A549 (cell line): ENCODE data around the gene ARHGEF16. TPM values are rescaled to one million over a fixed set of nuclear protein-coding genes. Genes with fewer than 3 reads are reported as not detected.

Experiments used
- ATAC-seq, 2 experiments: fragments of 200-7000 bp in 1 of 2; fragments of >200 bp in 1 of 2; cut with Nextera tagmentation in 1 of 2; cut with Tn5 transposase in 1 of 2; 3 replicates each; pipeline versions ENCODE4 v1.8.0 to v1.9.1; 2018 to 2020; ENCODE audit warnings: mild to moderate bottlenecking in 1 of 2, moderate library complexity in 1 of 2
- CTCF ChIA-PET: fragments of 300-600 bp; sonication (Branson Sonifier 250); formaldehyde crosslinking; extraction: SDS; loops from one replicate; lab custom pipeline; 2021; ENCODE audit warnings: antibody characterized with exemption, inconsistent platforms; lab: Yijun Ruan, JAX
- POLR2A ChIA-PET: fragments of 350-600 bp; formaldehyde crosslinking; extraction: SDS; loops from one replicate; lab custom pipeline; 2021; ENCODE audit warnings: antibody characterized with exemption, inconsistent platforms; lab: Yijun Ruan, JAX
- DNase-seq, 2 experiments: peaks; one replicate each; pipeline versions ENCODE4 v3.0.0 to v3.0.0-alpha.2; 2011 to 2016; ENCODE audit warnings: low read depth in 1 of 2, low spot score in 1 of 2
- FAIRE-seq: peaks from 2 replicates; lab custom pipeline; 2011; peaks lifted over from hg19 to GRCh38; lab: Jason Lieb, UNC
- H3K27ac ChIP-seq, 2 experiments: fragments of >200 bp; sonication (Bioruptor Twin); formaldehyde crosslinking; 3 replicates each; pipeline ENCODE4 v1.5.1; 2016 to 2017
- H3K4me1 ChIP-seq: fragments of >200 bp; sonication (Bioruptor Twin); formaldehyde crosslinking; 3 replicates; pipeline ENCODE4 v1.6.1; 2016
- H3K4me2 ChIP-seq: fragments of >200 bp; sonication (Bioruptor Twin); formaldehyde crosslinking; 3 replicates; pipeline ENCODE4 v1.6.1; 2016
- H3K4me3 ChIP-seq: fragments of >200 bp; sonication (Bioruptor Twin); formaldehyde crosslinking; 3 replicates; pipeline ENCODE4 v1.5.1; 2016
- H3K9me3 ChIP-seq: fragments of >200 bp; sonication (Bioruptor Twin); formaldehyde crosslinking; 3 replicates; pipeline ENCODE4 v1.6.1; 2016
- CBX2 ChIP-seq: fragments of 200-600 bp; sonication (generic); IDR thresholded peaks from 2 replicates; pipeline ENCODE4 v1.6.1; 2016; ENCODE audit warnings: low read depth, mild to moderate bottlenecking, borderline replicate concordance
- CEBPB ChIP-seq, 2 experiments: fragments of >200 bp in 1 of 2; sonication (Bioruptor Twin) in 1 of 2; formaldehyde crosslinking in 1 of 2; IDR thresholded peaks; 2 replicates each; pipeline ENCODE4 v1.6.1; 2012 to 2016
- CHD2 ChIP-seq: fragments of 150-350 bp; IDR thresholded peaks from 2 replicates; pipeline ENCODE4 v1.6.1; 2014; ENCODE audit warnings: low read length; ENCODE audit not compliant: partially characterized antibody
- EHF ChIP-seq: fragments of 250-450 bp; sonication (Bioruptor Pico); IDR thresholded peaks from 2 replicates; pipeline ENCODE4 v1.5.0; 2020; ENCODE audit warnings: mild to moderate bottlenecking
- ESRRA ChIP-seq: fragments of 150-350 bp; IDR thresholded peaks from 2 replicates; pipeline ENCODE4 v1.6.1; 2014; ENCODE audit warnings: mild to moderate bottlenecking, low read length, borderline replicate concordance
- FOSB ChIP-seq: fragments of 250-450 bp; sonication (Bioruptor Pico); IDR thresholded peaks from 2 replicates; pipeline ENCODE4 v1.5.0; 2020; ENCODE audit warnings: mild to moderate bottlenecking, moderate library complexity
- FOSL2 ChIP-seq, 2 experiments: fragments of 450-650 bp in 1 of 2; fragments of >200 bp in 1 of 2; sonication (Bioruptor Twin) in 1 of 2; formaldehyde crosslinking; IDR thresholded peaks; 2 replicates each; pipeline versions ENCODE4 v1.5.0 to v1.6.1; 2016 to 2020; ENCODE audit warnings: mild to moderate bottlenecking in 1 of 2, moderate library complexity in 1 of 2
- GATA3 ChIP-seq: IDR thresholded peaks from 2 replicates; pipeline ENCODE4 v1.6.1; 2012; ENCODE audit warnings: borderline replicate concordance
- HOXB13 ChIP-seq: fragments of 250-450 bp; sonication (Bioruptor Pico); IDR thresholded peaks from 2 replicates; pipeline ENCODE4 v1.5.0; 2020; ENCODE audit warnings: low read depth, mild to moderate bottlenecking, moderate library complexity
- HOXB5 ChIP-seq: fragments of 250-450 bp; sonication (Bioruptor Pico); IDR thresholded peaks from 2 replicates; pipeline ENCODE4 v1.5.0; 2020; ENCODE audit warnings: mild to moderate bottlenecking, moderate library complexity
- KDM1A ChIP-seq: fragments of 200-600 bp; sonication (generic); IDR thresholded peaks from 2 replicates; pipeline ENCODE4 v1.6.1; 2016; ENCODE audit warnings: low read depth, mild to moderate bottlenecking
- KDM5A ChIP-seq: fragments of 200-600 bp; sonication (generic); IDR thresholded peaks from 2 replicates; pipeline ENCODE4 v1.6.1; 2016; ENCODE audit warnings: antibody characterized with exemption, mild to moderate bottlenecking
- NR3C1 ChIP-seq: fragments of >200 bp; sonication (Bioruptor Twin); formaldehyde crosslinking; IDR thresholded peaks from 3 replicates; pipeline ENCODE4 v1.6.1; 2017
- PHF8 ChIP-seq: fragments of 200-600 bp; sonication (generic); IDR thresholded peaks from 2 replicates; pipeline ENCODE4 v1.6.1; 2016; ENCODE audit warnings: low read depth, mild to moderate bottlenecking, antibody characterized with exemption, moderate library complexity, borderline replicate concordance
- RARB ChIP-seq: fragments of 250-450 bp; sonication (Bioruptor Pico); IDR thresholded peaks from 2 replicates; pipeline ENCODE4 v1.8.0; 2021; ENCODE audit warnings: mild to moderate bottlenecking, moderate library complexity
- RFX5 ChIP-seq: fragments of 450-650 bp; IDR thresholded peaks from 2 replicates; pipeline ENCODE4 v1.7.1; 2014; ENCODE audit warnings: antibody characterized with exemption, mild to moderate bottlenecking, moderate library complexity
- SMC3 ChIP-seq: fragments of >200 bp; sonication (Bioruptor Twin); formaldehyde crosslinking; IDR thresholded peaks from 3 replicates; pipeline ENCODE4 v1.6.1; 2018; ENCODE audit warnings: inconsistent platforms
- SREBF2 ChIP-seq: fragments of 450-650 bp; IDR thresholded peaks from 2 replicates; pipeline ENCODE4 v1.6.1; 2014; ENCODE audit warnings: mild to moderate bottlenecking, moderate library complexity
- TP53 ChIP-seq: fragments of 250-450 bp; sonication (Bioruptor Pico); IDR thresholded peaks from 2 replicates; pipeline ENCODE4 v1.5.0; 2021; ENCODE audit warnings: mild to moderate bottlenecking, moderate library complexity
- ZFP36 ChIP-seq: fragments of 450-650 bp; IDR thresholded peaks from 2 replicates; pipeline ENCODE4 v1.6.1; 2014; ENCODE audit warnings: borderline replicate concordance; ENCODE audit not compliant: partially characterized antibody
- ZNF302 ChIP-seq: fragments of 250-450 bp; sonication (Bioruptor Pico); IDR thresholded peaks from 2 replicates; pipeline ENCODE4 v1.9.0; 2021; ENCODE audit warnings: inconsistent platforms, mild to moderate bottlenecking, moderate library complexity
- WGBS: methylation state at CpG from one replicate; pipeline ENCODE4 v1.1.6; 2017; ENCODE audit errors: missing lambda C conversion rate; 5-methylcytosine and 5-hydroxymethylcytosine counted together
- polyA plus RNA-seq, 4 experiments: library from polyadenylated mRNA; depleted of rRNA in 3 of 4; stranded (reverse); fragments of >200 nt; fragmentation: RNase III in 1 of 4; extraction: RNeasy Plus Mini Kit Qiagen cat#74134 plus additional on column Dnase treatment in 1 of 4; gene quantifications; 2 replicates in 3 of 4; 3 replicates in 1 of 4; pipeline ENCODE4 v1.2.3, GENCODE V29; 2011 to 2017
- TF ChIP-seq, protein P1 (sequence below): IDR thresholded peaks from 2 replicates; pipeline ENCODE4 v1.6.1; 2012; ENCODE audit warnings: low read depth, borderline replicate concordance
- TF ChIP-seq, protein P2 (sequence below): IDR thresholded peaks from 2 replicates; pipeline ENCODE4 v1.6.1; 2012
- TF ChIP-seq, protein P3 (sequence below): fragments of 450-650 bp; IDR thresholded peaks from 2 replicates; pipeline ENCODE4 v1.6.1; 2014; ENCODE audit warnings: antibody characterized with exemption
- TF ChIP-seq, protein P4 (sequence below): fragments of 250-450 bp; sonication (Bioruptor Pico); IDR thresholded peaks from 2 replicates; pipeline ENCODE4 v1.5.0; 2021; ENCODE audit warnings: mild to moderate bottlenecking, moderate library complexity, borderline replicate concordance
- TF ChIP-seq, protein P5 (sequence below): IDR thresholded peaks from 2 replicates; pipeline ENCODE4 v1.6.1; 2012
- TF ChIP-seq, protein P6 (sequence below): fragments of 150-350 bp; IDR thresholded peaks from 2 replicates; pipeline ENCODE4 v1.6.1; 2014; ENCODE audit warnings: low read depth, mild to moderate bottlenecking, low read length

ARHGEF16 gene
- polyA plus RNA-seq, 2 of the 4 experiments (the other 2 are of a cell fraction): 1.4 to 3.2 TPM

DNA sequence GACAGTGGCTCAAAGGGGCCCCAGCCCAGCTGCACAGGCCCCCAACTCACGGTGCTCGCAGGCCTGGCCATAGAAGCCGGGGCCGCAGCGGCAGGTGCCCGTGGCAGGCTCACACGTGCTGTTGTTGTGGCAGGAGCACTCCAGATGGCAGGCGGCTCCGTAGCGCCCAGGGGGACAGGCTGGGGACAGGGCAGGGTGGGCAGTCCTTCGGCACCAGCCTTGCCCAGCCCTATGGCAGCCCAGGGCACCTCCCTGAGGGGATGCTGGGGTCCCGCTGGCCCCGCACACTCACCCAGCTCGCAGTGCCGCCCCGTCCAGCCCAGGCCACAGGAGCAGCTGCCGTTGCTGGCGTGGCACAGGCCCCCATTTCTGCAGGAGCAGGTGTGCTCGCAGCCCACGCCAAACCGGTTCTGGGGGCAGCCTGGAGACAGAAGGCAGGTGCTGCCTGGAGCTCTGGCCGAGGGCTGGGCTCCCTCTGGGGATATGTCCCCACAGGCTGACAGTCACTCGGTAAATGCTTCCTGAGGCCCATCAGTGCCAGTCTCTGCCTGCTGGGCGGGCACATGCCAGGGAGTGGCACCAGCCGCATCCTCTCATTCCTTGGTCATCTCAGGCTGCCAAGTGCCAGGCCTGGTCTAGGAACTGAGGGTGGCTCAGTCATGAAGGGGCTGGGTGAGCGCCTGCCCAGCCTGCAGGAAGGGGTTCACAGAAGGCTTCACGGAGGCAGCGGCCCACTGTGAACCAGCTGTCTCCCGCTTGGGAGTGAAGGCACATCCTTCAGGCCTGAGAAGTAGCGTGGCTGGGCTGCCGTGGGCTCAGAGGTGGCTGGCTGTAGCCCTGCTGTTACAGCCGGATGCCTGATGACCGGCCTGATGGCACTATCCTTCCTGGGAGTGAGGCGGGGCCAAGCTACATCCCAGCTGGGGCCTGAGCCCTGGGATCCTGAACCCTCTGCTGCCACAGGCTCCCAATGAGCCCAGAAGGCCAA, 40.1 kb downstream of the ARHGEF16 start:
- ChIA-PET CTCF (interaction anchor here (1.4 to 2.6 kb wide), 3 partner anchors 42 to 124 kb away, joined by 5 to 10 read pairs (median 7); no protein-coding TSS in a partner anchor), POLR2A (no interaction called here)
- no peak for FAIRE-seq

DNA sequence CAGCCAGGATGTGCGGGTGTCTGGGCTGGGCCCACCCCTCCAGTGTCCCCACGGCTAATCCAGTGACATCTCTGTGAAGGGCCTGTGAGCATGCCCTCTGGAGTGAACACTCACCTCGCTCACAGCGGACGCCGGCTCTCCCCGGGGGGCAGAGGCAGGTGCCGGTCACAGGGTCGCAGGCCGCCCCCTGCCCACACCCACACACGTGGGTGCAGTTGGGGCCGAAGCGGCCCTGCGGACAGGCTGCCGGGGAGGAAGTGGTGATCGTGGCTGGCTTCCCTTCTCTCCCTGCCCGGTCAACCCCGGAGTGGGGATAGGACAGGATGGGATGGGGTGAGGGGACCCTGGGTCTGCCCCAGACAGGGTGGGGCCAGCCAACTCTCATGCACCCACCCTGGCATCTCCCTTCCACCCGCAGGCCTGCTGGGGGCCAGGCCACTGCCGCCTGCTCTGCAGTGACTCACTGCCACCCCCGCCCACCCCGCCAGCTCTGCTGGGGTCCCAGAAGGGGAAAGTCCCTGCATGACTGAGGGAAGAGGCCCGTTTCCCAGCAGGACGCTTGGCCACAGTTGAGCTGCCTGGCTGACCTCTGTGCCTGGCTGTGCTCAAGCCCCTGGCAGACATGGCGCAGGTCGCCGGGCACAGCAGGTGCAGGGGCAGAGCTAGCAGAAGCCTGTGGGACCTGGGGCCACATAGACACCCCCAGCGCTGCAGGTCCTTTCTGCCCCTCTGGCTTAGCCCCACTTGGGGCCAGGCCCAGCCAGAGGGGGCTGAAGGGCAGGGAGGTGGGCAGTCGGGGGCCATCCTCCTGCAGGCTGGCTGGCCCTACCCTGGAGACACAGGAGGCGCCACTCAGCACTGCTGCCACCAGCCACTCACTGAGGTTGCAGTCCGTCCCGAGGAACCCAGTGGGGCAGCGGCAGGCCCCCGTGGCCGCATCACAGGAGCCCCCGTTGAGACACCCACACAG, 41.6 kb downstream of the ARHGEF16 start:
- H3K27ac ChIP-seq: peak overlapping the region in 1 of 2 experiments; percentile 18; a peak in 2 of 6 replicates
- no peaks in the 10 kb centered on the region for H3K9me3 ChIP-seq
- WGBS: 60% methylated on average over 2 of the region's 36 CpGs
- H3K4me3 ChIP-seq: no peak overlapping the region
- ATAC-seq (no peak), DNase-seq (no peak), FAIRE-seq (no peak)
- peaks cover 3% of the 10 kb centered on the region; the same call in 1 of the 3 replicates for H3K4me1 ChIP-seq
- CTCF ChIA-PET: interaction anchor here (1.0 to 2.6 kb wide), 5 partner anchors 10 to 124 kb away, joined by 3 to 10 read pairs (median 3); no protein-coding TSS in a partner anchor
- POLR2A ChIA-PET: no interaction called here
- no peak overlapping the region for H3K4me2 ChIP-seq
- TF ChIP-seq, protein P1, sequence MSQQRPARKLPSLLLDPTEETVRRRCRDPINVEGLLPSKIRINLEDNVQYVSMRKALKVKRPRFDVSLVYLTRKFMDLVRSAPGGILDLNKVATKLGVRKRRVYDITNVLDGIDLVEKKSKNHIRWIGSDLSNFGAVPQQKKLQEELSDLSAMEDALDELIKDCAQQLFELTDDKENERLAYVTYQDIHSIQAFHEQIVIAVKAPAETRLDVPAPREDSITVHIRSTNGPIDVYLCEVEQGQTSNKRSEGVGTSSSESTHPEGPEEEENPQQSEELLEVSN: no peak
- TF ChIP-seq PHF8 (no peak), HOXB5 (CRISPR knock-in tag) (no peak), KDM5A (no peak), TP53 (CRISPR knock-in tag) (no peak), KDM1A (no peak), RFX5 (no peak), CHD2 (no peak), CEBPB (IDR thresholded peaks at IDR 0.05) (no peak), ZNF302 (CRISPR knock-in tag) (no peak), RARB (CRISPR knock-in tag) (no peak)
- TF ChIP-seq, protein P2, sequence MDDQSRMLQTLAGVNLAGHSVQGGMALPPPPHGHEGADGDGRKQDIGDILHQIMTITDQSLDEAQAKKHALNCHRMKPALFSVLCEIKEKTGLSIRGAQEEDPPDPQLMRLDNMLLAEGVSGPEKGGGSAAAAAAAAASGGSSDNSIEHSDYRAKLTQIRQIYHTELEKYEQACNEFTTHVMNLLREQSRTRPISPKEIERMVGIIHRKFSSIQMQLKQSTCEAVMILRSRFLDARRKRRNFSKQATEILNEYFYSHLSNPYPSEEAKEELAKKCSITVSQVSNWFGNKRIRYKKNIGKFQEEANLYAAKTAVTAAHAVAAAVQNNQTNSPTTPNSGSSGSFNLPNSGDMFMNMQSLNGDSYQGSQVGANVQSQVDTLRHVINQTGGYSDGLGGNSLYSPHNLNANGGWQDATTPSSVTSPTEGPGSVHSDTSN: no peak
- TF ChIP-seq, protein P3, sequence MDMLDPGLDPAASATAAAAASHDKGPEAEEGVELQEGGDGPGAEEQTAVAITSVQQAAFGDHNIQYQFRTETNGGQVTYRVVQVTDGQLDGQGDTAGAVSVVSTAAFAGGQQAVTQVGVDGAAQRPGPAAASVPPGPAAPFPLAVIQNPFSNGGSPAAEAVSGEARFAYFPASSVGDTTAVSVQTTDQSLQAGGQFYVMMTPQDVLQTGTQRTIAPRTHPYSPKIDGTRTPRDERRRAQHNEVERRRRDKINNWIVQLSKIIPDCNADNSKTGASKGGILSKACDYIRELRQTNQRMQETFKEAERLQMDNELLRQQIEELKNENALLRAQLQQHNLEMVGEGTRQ: no peak
- TF ChIP-seq, protein P4, sequence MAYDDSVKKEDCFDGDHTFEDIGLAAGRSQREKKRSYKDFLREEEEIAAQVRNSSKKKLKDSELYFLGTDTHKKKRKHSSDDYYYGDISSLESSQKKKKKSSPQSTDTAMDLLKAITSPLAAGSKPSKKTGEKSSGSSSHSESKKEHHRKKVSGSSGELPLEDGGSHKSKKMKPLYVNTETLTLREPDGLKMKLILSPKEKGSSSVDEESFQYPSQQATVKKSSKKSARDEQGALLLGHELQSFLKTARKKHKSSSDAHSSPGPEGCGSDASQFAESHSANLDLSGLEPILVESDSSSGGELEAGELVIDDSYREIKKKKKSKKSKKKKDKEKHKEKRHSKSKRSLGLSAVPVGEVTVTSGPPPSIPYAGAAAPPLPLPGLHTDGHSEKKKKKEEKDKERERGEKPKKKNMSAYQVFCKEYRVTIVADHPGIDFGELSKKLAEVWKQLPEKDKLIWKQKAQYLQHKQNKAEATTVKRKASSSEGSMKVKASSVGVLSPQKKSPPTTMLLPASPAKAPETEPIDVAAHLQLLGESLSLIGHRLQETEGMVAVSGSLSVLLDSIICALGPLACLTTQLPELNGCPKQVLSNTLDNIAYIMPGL: no peak
- TF ChIP-seq, protein P5, sequence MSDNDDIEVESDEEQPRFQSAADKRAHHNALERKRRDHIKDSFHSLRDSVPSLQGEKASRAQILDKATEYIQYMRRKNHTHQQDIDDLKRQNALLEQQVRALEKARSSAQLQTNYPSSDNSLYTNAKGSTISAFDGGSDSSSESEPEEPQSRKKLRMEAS: no peak

More for the DNA sequence above, 40.1 kb downstream of the ARHGEF16 start:
- ATAC-seq (no peak), DNase-seq (no peak)
- H3K4me2 ChIP-seq: no peak overlapping the region
- peaks cover 3% of the 10 kb centered on the region; the same call in 1 of the 3 replicates for H3K4me1 ChIP-seq
- peak overlapping the region in 1 of 2 experiments; percentile 18; a peak in 1 of 6 replicates for H3K27ac ChIP-seq
- WGBS: 81% methylated on average over 7 of the region's 34 CpGs
- TF ChIP-seq CBX2 (no peak), SMC3 (no peak), KDM5A (no peak), HOXB13 (CRISPR knock-in tag) (no peak), FOSB (CRISPR knock-in tag) (no peak), GATA3 (no peak), ZFP36 (no peak), ESRRA (no peak), SREBF2 (no peak), RFX5 (no peak), FOSL2 (IDR thresholded peaks at IDR 0.05) (no peak), FOSL2 (CRISPR knock-in tag; IDR thresholded peaks at IDR 0.05) (no peak), ZNF302 (CRISPR knock-in tag) (no peak), CHD2 (no peak), EHF (CRISPR knock-in tag) (no peak), NR3C1 (no peak)
- TF ChIP-seq, protein P1: no peak
- TF ChIP-seq, protein P6, sequence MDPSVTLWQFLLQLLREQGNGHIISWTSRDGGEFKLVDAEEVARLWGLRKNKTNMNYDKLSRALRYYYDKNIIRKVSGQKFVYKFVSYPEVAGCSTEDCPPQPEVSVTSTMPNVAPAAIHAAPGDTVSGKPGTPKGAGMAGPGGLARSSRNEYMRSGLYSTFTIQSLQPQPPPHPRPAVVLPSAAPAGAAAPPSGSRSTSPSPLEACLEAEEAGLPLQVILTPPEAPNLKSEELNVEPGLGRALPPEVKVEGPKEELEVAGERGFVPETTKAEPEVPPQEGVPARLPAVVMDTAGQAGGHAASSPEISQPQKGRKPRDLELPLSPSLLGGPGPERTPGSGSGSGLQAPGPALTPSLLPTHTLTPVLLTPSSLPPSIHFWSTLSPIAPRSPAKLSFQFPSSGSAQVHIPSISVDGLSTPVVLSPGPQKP: no peak
- no peak overlapping the region for H3K4me3 ChIP-seq
- no peaks in the 10 kb centered on the region for H3K9me3 ChIP-seq
